ENCODE measurements around the gene UCK2.
A peak's percentile ranks its signal among the peaks of the same experiment; 100 is the strongest.

Gene UCK2

GRCh38 chr1:165936542-165936941 lies 109.1 kb downstream of the UCK2 start:
- no peak for DNase-seq (ENCODE audit: low read depth, low spot score)

GRCh38 chr1:165937829-165938228 lies 110.4 kb downstream of the UCK2 start:
- DNase-seq (ENCODE audit: low read depth, low spot score), result no peak

- DNase-seq (ENCODE audit: low read depth, low spot score), result no peak
Measured at GRCh38 chr1:165938844-165939243, 111.4 kb downstream of the UCK2 start.

- DNase-seq (ENCODE audit: low read depth, low spot score), result no peak
Measured at GRCh38 chr1:165941531-165941930, 114.1 kb downstream of the UCK2 start.

- DNase-seq (ENCODE audit: low read depth, low spot score), result no peak
Measured at GRCh38 chr1:165942062-165942461, 114.6 kb downstream of the UCK2 start.

GRCh38 chr1:165942927-165943597 lies 115.6 kb downstream of the UCK2 start:
- no peak for DNase-seq (ENCODE audit: low read depth, low spot score)

GRCh38 chr1:165945911-165946310 lies 118.5 kb downstream of the UCK2 start:
- no peak for DNase-seq (ENCODE audit: low read depth, low spot score)

GRCh38 chr1:165947797-165948455 lies 120.5 kb downstream of the UCK2 start:
- no peak for DNase-seq (ENCODE audit: low read depth, low spot score)

GRCh38 chr1:165949335-165950130 lies 122.1 kb downstream of the UCK2 start:
- peak; percentile 36 for DNase-seq (ENCODE audit: low read depth, low spot score)

- DNase-seq (ENCODE audit: low read depth, low spot score), result no peak
Measured at GRCh38 chr1:165954940-165955339, 127.5 kb downstream of the UCK2 start.

GRCh38 chr1:165958306-165958705 lies 130.9 kb downstream of the UCK2 start:
- DNase-seq (ENCODE audit: low read depth, low spot score), result no peak

- DNase-seq (ENCODE audit: low read depth, low spot score), result no peak
Measured at GRCh38 chr1:165960136-165960535, 132.7 kb downstream of the UCK2 start.

GRCh38 chr1:165960881-165961280 lies 133.5 kb downstream of the UCK2 start:
- no peak for DNase-seq (ENCODE audit: low read depth, low spot score)

Data from ELF-1 (cell line).